ENCODE results near the gene RNF144B.

- TF ChIP-seq POLR2A (IDR thresholded peaks at IDR 0.05; ENCODE audit: low read depth, low read length): no peak
- no peak for TF ChIP-seq SIN3A (IDR thresholded peaks at IDR 0.05; ENCODE audit: low read depth, low read length)
- no peak for TF ChIP-seq SUZ12 (IDR thresholded peaks at IDR 0.05; ENCODE audit: unreplicated experiment)
- no peak for TF ChIP-seq CEBPB (IDR thresholded peaks at IDR 0.05; ENCODE audit: borderline replicate concordance in 1 of 2, low read depth in 2 of 2, low read length in 2 of 2)
Observed at GRCh38 chr6:18350271-18350670, 36.9 kb upstream of the RNF144B start.
